Activated CD8-positive, alpha-beta T cell treated with anti-CD3 and anti-CD28 coated beads, Interleukin-2, amount 10 ng/mL, durations not matched to agents 7 days and 5 days (primary cell): ENCODE data around the gene AP5B1. TPM values are rescaled to one million over a fixed set of nuclear protein-coding genes. Genes with fewer than 3 reads are reported as not detected.

Experiments
- ATAC-seq: fragments of 150-1000 bp; cut with Tn5 transposase; one replicate; pipeline ENCODE4 v1.10.0; 2021; ENCODE audit warnings: moderate library complexity
- CTCF ChIA-PET: fragments of 350-600 bp; sonication (Branson Sonifier 250); formaldehyde crosslinking; loops from one replicate; lab custom pipeline; 2021; ENCODE audit warnings: antibody characterized with exemption; lab: Charles Lee
- POLR2A ChIA-PET: fragments of 350-600 bp; sonication (Branson Sonifier 250); formaldehyde crosslinking; loops from one replicate; lab custom pipeline; 2021; ENCODE audit warnings: antibody characterized with exemption; lab: Charles Lee
- DNase-seq: peaks from one replicate; pipeline ENCODE4 v3.0.0-alpha.2; 2020
- H3K27ac Mint-ChIP-seq: one replicate; pipeline ENCODE4 v1.8.0; 2021; ENCODE audit warnings: mild to moderate bottlenecking, mixed read lengths
- H3K27me3 Mint-ChIP-seq: one replicate; pipeline ENCODE4 v1.8.0; 2021; ENCODE audit warnings: low read depth, mixed read lengths
- H3K36me3 Mint-ChIP-seq: one replicate; pipeline ENCODE4 v1.8.0; 2021; ENCODE audit warnings: low read depth, mixed read lengths
- H3K4me1 Mint-ChIP-seq: one replicate; pipeline ENCODE4 v1.8.0; 2021; ENCODE audit warnings: low read depth, mixed read lengths
- H3K4me3 Mint-ChIP-seq: one replicate; pipeline ENCODE4 v1.8.0; 2021; ENCODE audit warnings: mild to moderate bottlenecking, mixed read lengths
- H3K9me3 Mint-ChIP-seq: one replicate; pipeline ENCODE4 v1.8.0; 2022; ENCODE audit warnings: mixed read lengths; ENCODE audit not compliant: insufficient read depth
- total RNA-seq, 2 experiments: library from RNA; stranded (reverse); gene quantifications; one replicate each; pipeline ENCODE4 v1.2.3, GENCODE V29; 2021

AP5B1 gene
- total RNA-seq, 2 experiments from 2014 or later: 21.9 to 22.5 TPM

DNA sequence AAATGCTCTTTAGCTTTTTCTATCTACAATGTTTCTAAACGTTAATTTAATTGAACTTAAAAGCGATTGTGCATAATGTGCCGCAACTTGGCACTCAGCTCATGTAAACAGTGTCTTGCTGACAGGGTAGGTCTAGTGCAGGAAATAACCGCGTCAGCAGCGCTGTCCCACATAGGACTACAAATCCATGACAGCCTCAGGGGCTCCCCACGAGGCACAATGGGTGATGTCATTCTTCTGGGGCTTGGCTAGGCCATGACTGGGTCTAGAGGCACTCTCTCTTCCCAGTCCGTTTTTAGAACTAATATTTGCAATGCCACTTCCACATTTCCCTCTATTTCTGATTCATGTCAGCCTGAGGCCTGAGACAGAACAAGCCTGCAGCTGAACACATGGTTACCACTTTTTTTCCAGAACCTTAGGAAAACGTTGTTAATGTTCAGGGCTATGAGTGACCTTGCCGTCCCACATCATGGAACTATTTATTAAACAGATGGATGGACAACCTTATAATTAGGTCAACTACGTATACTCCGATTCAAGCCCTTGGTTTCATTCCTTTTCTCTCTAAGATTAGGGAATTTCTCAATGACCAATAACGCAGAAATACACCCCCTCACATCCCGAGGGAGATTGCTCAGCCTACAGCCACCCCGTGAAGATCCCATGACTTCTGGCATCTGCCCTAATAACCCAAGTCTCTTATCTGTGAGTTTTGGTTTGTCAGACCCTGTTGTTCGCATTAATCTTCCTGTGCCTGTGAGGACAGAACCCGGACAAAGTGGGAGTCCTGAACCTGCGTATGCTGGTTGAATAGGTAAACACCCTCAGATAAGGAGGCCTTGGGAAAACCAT is 33.6 kb upstream of the AP5B1 start:
- Mint-ChIP-seq H3K27me3 (peaks cover 10% of the 10 kb centered on the region), H3K36me3 (no peaks in the 10 kb centered on the region), H3K27ac (no peak overlapping the region), H3K4me1 (peaks cover 20% of the 10 kb centered on the region), H3K4me3 (no peak overlapping the region), H3K9me3 (no peaks in the 10 kb centered on the region)
- POLR2A ChIA-PET: interaction anchor here (0.6 kb wide), 1 partner anchor 103 kb away, joined by 3 read pairs; no protein-coding TSS in a partner anchor
- ATAC-seq: no peak
- no peak for DNase-seq
- CTCF ChIA-PET: interaction anchor here (0.9 to 12.1 kb wide), 2 partner anchors 37 to 189 kb away, joined by 3 to 210 read pairs; partner anchors contain the start of gene AP5B1

DNA sequence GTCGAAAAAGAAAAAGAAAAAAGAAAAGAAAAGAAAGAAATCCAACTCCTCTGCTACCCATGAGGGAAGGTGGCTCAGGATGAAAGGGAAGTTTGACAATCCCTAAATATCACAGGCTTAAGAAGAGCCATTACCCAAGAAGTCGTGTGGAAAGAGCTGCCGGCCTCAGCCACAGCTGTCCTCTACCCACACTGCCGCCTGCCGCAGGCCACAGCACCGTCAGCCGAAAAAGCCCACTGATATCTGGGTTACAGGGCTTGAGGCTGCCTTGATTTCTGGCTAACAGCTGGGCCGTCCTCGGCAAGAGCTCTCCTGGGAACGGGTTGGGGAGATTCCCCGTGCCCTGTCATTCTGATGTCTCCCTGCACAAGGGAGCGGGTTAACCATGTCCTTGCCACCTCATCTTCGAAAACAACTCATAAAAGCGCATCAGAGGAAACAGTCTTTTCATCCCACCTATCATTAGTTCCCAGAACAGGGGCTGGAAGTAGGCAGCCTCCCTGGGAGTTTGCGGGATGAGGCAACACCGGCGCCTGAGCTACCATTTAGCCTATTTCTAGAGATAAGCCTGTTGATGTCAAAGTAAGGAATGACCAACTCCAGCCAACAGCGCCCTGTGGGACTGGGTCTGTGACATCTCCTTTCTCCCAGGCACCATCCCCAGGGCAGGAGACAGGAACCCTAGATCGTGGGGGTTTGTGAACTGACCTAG is 31.1 kb upstream of the AP5B1 start:
- H3K4me3 Mint-ChIP-seq: no peak overlapping the region
- ChIA-PET CTCF (interaction anchor here (1.2 to 12.1 kb wide), 3 partner anchors 9 to 35 kb away, joined by 3 to 210 read pairs (median 3); partner anchors contain the start of gene AP5B1), POLR2A (no interaction called here)
- ATAC-seq (no peak), DNase-seq (no peak)
- peaks cover 6% of the 10 kb centered on the region for H3K4me1 Mint-ChIP-seq
- H3K27me3 Mint-ChIP-seq: peaks cover 18% of the 10 kb centered on the region
- no peaks in the 10 kb centered on the region for H3K9me3 Mint-ChIP-seq
- H3K36me3 Mint-ChIP-seq: no peaks in the 10 kb centered on the region
- no peak overlapping the region for H3K27ac Mint-ChIP-seq

DNA sequence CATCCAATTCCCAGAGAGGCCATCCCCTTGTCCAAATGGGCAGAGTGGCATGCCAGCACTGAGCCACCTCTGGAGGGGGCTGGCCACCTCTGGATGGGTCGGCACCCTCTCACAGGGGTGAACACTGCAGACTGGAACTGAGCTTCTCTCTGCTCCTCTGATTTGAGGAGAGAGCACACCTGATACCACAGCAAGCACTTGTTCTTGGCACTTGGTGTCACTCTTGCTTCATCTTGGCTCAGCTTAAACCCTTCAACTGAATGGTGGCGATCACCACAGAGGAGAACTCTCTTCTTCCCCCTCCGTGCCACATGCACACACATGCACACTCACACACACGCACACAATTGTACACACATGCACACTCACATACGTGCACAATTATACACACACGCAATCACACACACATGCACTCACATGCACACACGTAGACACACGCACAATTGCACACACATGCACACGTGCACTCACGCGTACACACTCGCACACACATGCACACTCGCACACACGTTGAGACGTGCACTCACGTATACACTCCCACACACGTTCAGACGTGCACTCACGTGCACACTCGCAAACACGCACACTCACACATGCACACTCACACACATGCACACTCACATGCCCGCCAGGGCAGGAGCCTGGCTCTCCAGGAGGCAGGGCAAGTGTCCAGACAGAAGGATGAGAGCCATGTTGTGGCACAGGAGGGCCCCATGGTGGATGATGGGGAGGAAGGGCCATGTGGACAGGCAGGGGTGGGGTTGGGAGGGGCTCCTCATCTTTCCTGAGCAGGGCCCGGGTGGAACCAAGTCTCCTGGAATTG is 29.5 kb upstream of the AP5B1 start:
- Mint-ChIP-seq H3K4me1 (no peaks in the 10 kb centered on the region), H3K4me3 (no peak overlapping the region), H3K9me3 (no peaks in the 10 kb centered on the region), H3K36me3 (no peaks in the 10 kb centered on the region), H3K27ac (no peak overlapping the region), H3K27me3 (peaks cover 20% of the 10 kb centered on the region)
- DNase-seq (no peak), ATAC-seq (peak; percentile 53)
- ChIA-PET CTCF (interaction anchor here (0.8 to 1.1 kb wide), 7 partner anchors 13 to 186 kb away, joined by 3 to 6 read pairs (median 3); partner anchors contain the start of genes AP5B1 and MUS81), POLR2A (interaction anchor here (0.5 kb wide), 1 partner anchor 118 kb away, joined by 3 read pairs; no protein-coding TSS in a partner anchor)

DNA sequence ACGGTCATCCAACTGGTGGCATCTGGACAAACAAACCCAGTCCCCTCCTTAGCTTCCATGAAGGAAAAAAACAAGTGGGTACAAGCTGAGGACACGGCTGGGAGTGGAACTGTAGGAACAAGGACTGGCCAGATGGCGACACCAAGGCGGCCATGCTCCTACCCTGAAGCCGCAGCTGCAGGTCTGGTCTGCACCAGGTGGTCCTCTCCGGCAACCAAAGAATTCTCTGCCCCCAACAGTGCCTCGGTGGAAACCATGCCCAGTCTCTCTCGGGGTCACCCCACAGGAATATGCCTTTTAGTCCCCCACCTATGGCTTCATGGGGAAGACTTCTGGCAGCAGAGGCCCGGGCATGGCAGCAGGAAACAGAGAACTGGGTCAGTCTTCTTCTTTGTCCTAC is 28.7 kb upstream of the AP5B1 start:
- H3K4me3 Mint-ChIP-seq: no peak overlapping the region
- CTCF ChIA-PET: interaction anchor here (0.8 to 3.0 kb wide), 7 partner anchors 14 to 187 kb away, joined by 3 to 19 read pairs (median 3); partner anchors contain the start of genes AP5B1 and MUS81
- no peaks in the 10 kb centered on the region for H3K9me3 Mint-ChIP-seq
- ATAC-seq: no peak
- H3K27ac Mint-ChIP-seq: no peak overlapping the region
- POLR2A ChIA-PET: interaction anchor here (0.5 kb wide), 1 partner anchor 119 kb away, joined by 3 read pairs; no protein-coding TSS in a partner anchor
- H3K36me3 Mint-ChIP-seq: no peaks in the 10 kb centered on the region
- H3K27me3 Mint-ChIP-seq: peaks cover 19% of the 10 kb centered on the region
- H3K4me1 Mint-ChIP-seq: no peaks in the 10 kb centered on the region
- no peak for DNase-seq

DNA sequence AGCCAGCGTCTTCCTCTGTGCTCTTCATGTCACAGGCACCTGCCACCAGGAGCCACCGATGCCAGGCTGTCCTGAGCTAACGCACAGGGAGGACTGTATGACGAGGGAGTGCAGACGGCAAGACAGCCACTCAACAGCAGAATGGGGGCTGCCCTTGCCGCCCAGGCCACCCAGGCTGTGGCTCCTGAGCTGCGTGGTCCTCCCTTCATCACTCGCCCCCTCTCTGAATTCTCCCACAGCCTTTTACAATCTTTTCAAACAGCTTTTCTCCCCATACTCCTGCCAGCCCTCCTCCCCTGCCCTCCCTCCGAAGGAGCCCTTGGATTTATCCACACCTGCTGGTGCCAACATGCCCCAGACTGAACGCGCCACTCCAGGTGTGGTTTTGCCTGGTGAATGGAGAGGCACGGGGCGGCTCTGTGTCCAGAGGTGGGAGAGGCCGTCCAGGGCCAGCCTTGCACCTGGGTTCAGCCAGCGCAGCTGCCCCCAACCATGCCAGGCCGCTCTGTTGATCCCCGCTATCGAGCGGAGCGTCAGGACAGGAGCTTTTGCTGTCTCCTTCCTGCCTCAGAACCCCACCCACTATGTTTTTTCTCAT is 28.1 kb upstream of the AP5B1 start:
- no peaks in the 10 kb centered on the region for H3K9me3 Mint-ChIP-seq
- H3K27me3 Mint-ChIP-seq: peaks cover 17% of the 10 kb centered on the region
- no peak overlapping the region for H3K4me3 Mint-ChIP-seq
- DNase-seq (no peak), ATAC-seq (no peak)
- H3K27ac Mint-ChIP-seq: no peak overlapping the region
- H3K4me1 Mint-ChIP-seq: peaks cover 4% of the 10 kb centered on the region
- ChIA-PET CTCF (interaction anchor here (1.1 to 3.0 kb wide), 3 partner anchors 9 to 237 kb away, joined by 4 to 19 read pairs (median 9); partner anchors contain the start of gene AP5B1), POLR2A (no interaction called here)
- no peaks in the 10 kb centered on the region for H3K36me3 Mint-ChIP-seq

DNA sequence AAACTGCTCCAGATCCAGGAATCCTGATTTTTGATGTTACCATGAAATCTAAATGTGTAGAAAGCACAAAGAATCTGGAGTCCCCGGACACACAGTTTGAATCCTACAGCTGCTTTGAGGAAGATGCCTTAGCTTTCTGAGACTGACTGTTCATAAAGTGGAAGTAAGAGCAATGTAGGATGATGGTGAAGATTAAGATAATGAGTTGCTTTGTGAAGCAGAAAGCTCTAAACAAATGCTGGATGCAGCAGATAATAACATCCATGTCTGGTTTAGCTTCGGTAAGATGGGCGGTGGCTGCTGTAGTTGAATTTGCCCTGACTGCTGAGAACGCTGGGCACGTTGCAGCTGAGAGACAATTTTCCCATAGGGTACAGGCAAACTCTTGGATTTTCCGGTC is 26.2 kb upstream of the AP5B1 start:
- DNase-seq (no peak), ATAC-seq (no peak)
- Mint-ChIP-seq H3K9me3 (no peaks in the 10 kb centered on the region), H3K27me3 (peaks cover 21% of the 10 kb centered on the region), H3K4me3 (no peak overlapping the region), H3K4me1 (peaks cover 5% of the 10 kb centered on the region), H3K36me3 (no peaks in the 10 kb centered on the region), H3K27ac (no peak overlapping the region)
- ChIA-PET CTCF (interaction anchor here (0.6 to 3.0 kb wide), 6 partner anchors 9 to 844 kb away, joined by 3 to 19 read pairs (median 4); partner anchors contain the start of gene AP5B1), POLR2A (interaction anchor here (1.1 kb wide), 1 partner anchor 27 kb away, joined by 4 read pairs; the partner anchor contains the start of gene AP5B1)

DNA sequence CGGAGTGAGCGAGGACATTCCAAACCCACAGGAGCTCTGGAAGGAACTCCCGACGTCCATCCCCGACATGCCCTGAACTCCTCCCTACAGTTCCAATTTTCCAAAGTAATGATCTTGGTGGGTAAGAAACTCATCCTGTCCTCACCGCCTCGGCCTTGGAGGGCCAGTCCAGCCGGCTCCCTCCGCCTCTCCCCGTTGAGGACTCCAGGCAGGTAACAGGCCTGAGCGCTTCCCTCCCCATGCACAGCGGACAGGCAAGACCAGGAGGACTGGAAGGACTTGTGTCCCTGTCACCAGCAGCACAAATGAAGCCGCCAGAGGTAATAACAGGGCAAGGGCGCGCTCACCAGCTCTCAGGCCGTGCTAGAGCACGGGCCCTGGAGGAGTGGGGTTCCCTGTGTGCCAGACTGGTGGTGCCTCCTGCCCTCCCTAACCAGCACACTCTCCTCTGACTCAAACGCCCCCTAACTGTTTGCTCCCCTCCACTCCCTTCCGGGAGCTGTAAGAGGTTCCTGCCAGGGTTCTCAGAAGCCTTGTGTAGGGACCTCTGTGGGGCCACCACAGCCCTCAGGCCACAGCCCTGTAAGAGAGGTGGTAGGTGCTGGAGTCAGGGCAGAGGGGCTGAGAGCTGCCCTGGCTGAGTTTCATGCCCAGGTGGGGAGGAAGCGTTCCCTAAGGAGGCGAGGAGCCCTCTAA is 23.2 kb upstream of the AP5B1 start:
- no peak overlapping the region for H3K4me3 Mint-ChIP-seq
- H3K4me1 Mint-ChIP-seq: peaks cover 8% of the 10 kb centered on the region
- H3K27me3 Mint-ChIP-seq: peaks cover 21% of the 10 kb centered on the region
- H3K27ac Mint-ChIP-seq: no peak overlapping the region
- H3K36me3 Mint-ChIP-seq: no peaks in the 10 kb centered on the region
- no peaks in the 10 kb centered on the region for H3K9me3 Mint-ChIP-seq
- ChIA-PET POLR2A (no interaction called here), CTCF (interaction anchor here (1.1 to 4.3 kb wide), 3 partner anchors 13 to 92 kb away, joined by 3 to 14 read pairs (median 3); partner anchors contain the start of gene KAT5)
- DNase-seq (no peak), ATAC-seq (peak; percentile 56)

DNA sequence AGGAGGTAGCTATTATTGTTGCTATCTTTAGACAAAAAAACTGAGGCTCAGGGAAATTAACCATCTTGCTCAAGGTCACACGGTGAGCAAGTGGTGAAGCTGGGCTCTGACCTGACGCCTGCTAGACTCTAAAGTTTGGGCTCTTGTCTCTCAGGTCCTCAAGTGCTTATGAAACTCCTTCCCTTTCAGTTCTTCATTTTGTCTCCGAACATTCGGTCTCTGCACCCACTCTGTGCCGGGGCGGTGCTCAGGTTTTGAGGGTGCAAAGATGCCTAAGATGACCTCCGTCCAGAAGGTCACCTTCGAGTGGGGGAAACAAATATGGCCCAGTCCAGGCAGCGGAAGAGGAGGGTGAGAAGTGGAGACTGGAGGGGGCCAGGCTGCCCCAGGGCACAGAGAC is 22.1 kb upstream of the AP5B1 start:
- ATAC-seq (no peak), DNase-seq (no peak)
- peaks cover 14% of the 10 kb centered on the region for H3K4me1 Mint-ChIP-seq
- H3K27ac Mint-ChIP-seq: no peak overlapping the region
- no peaks in the 10 kb centered on the region for H3K36me3 Mint-ChIP-seq
- H3K27me3 Mint-ChIP-seq: peaks cover 16% of the 10 kb centered on the region
- H3K4me3 Mint-ChIP-seq: no peak overlapping the region
- ChIA-PET CTCF (interaction anchor here (1.4 to 4.3 kb wide), 2 partner anchors 9 to 23 kb away, joined by 3 to 14 read pairs; no protein-coding TSS in a partner anchor), POLR2A (no interaction called here)
- H3K9me3 Mint-ChIP-seq: no peaks in the 10 kb centered on the region

DNA sequence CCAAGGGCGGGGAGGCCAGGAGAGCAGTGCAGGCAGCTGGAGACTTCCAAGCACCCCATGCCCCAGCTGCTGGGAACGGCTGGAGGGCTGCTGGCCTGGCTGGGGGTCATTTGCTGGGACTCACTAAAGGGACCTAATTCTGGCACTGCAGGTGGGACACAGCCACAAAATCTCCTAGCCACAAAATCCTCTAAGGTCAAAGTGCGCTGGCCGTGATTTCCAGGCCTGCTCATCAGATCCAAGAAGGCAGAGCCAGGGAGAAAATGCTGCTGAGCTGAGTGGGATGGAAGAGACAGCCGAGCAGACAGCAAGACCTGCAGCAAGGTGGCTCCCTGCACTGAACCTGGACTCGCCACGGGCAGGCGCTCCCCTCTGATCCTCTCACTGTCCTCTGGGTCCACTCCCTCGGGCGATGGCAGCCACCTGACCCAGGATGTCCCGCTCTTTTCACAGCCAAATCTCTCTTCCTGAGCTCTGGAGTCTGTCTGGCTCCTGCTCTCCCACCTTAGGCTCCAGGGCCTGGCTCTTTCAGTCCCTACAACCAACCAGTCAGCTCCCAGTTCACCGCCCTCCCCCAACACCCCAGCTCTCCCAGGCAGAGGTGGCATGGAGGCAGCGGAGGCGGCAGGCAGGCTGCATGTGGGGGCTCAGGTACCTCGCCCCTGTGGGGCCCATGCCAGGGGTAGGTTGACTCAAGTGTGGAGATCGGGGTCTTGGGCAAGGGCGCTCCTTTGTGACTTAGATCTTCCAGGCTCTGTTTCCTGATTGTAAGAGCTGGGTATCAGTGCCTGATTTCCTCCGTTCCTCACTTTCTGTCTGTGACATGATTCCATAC is 20.6 kb upstream of the AP5B1 start:
- H3K9me3 Mint-ChIP-seq: no peaks in the 10 kb centered on the region
- H3K36me3 Mint-ChIP-seq: no peaks in the 10 kb centered on the region
- H3K4me3 Mint-ChIP-seq: no peak overlapping the region
- ChIA-PET CTCF (interaction anchor here (2.0 to 4.3 kb wide), 2 partner anchors 15 to 21 kb away, joined by 6 to 14 read pairs; no protein-coding TSS in a partner anchor), POLR2A (no interaction called here)
- ATAC-seq: no peak
- peaks cover 14% of the 10 kb centered on the region for H3K4me1 Mint-ChIP-seq
- peaks cover 11% of the 10 kb centered on the region for H3K27me3 Mint-ChIP-seq
- H3K27ac Mint-ChIP-seq: no peak overlapping the region
- no peak for DNase-seq
